Thoracic aorta (tissue), 2 donors: Measurements from ENCODE around the gene TMEM86A. TPM values are rescaled to one million over a fixed set of nuclear protein-coding genes. Genes with fewer than 3 reads are reported as not detected.

Source experiments
- ATAC-seq: fragments of 150-250 bp; one replicate; pipeline ENCODE4 v1.8.0; 2017; ENCODE audit warnings: low read depth; ENCODE audit not compliant: insufficient number of reproducible peaks, low FRiP score
- DNase-seq: peaks from one replicate; pipeline ENCODE4 v3.0.0-alpha.2; 2020; ENCODE audit warnings: low spot score
- H3K27ac ChIP-seq, 2 donors: fragments of 200-600 bp; sonication (generic); 1 replicate in 1 of 2; 2 replicates in 1 of 2; pipeline ENCODE4 v1.5.1; 2016; ENCODE audit warnings: mild to moderate bottlenecking in 2 of 2, moderate library complexity in 2 of 2
- H3K27me3 ChIP-seq: fragments of 200-600 bp; sonication (generic); replicated peaks from 2 replicates; pipeline ENCODE4 v1.6.0; 2016; ENCODE audit warnings: mild to moderate bottlenecking; ENCODE audit not compliant: insufficient read depth
- H3K36me3 ChIP-seq: fragments of 200-600 bp; sonication (generic); one replicate; pipeline ENCODE4 v1.5.1; 2016
- H3K4me1 ChIP-seq, 2 donors: fragments of 200-600 bp; sonication (generic); 1 replicate in 1 of 2; 2 replicates in 1 of 2; pipeline versions ENCODE4 v1.5.1 to v1.6.0; 2016; ENCODE audit warnings: low read depth in 2 of 2, mild to moderate bottlenecking in 1 of 2; ENCODE audit not compliant: control insufficient read depth in 1 of 2
- H3K4me3 ChIP-seq: fragments of 200-600 bp; sonication (generic); 2 replicates; pipeline ENCODE4 v1.5.1; 2016; ENCODE audit warnings: mild to moderate bottlenecking
- H3K9me3 ChIP-seq: fragments of 200-600 bp; sonication (generic); 2 replicates; pipeline ENCODE4 v1.5.1; 2016
- CTCF ChIP-seq: fragments of 200-600 bp; sonication (generic); IDR thresholded peaks from one replicate; pipeline ENCODE4 v1.5.1; 2019; ENCODE audit warnings: antibody characterized with exemption
- total RNA-seq, 2 donors: library from RNA; depleted of rRNA; stranded (reverse); fragments of >200 nt; gene quantifications; one replicate each; pipeline versions ENCODE4 v1.1.0 to v1.2.3, GENCODE V29; 2016

Gene TMEM86A
- total RNA-seq, 2 donors from 2014 or later, result 5.3 to 8.3 TPM

- Histone ChIP-seq H3K27me3 (no peaks in the 10 kb centered on the region), H3K4me3 (no peak overlapping the region), H3K36me3 (no peaks in the 10 kb centered on the region), H3K4me1 (peaks cover 16 to 26% of the 10 kb centered on the region in 2 donors), H3K27ac (no peak overlapping the region), H3K9me3 (no peaks in the 10 kb centered on the region)
- TF ChIP-seq CTCF, result no peak
- ATAC-seq (no peak), DNase-seq (no peak)
Measured at GRCh38 chr11:18700872-18701271, 2.3 kb downstream of the TMEM86A start.

GRCh38 chr11:18701614-18702216, 3.1 kb downstream of the TMEM86A start:
- no peaks in the 10 kb centered on the region for H3K36me3 ChIP-seq
- H3K27ac ChIP-seq, result no peak overlapping the region
- no peaks in the 10 kb centered on the region for H3K9me3 ChIP-seq
- ATAC-seq (no peak), DNase-seq (no peak)
- H3K4me3 ChIP-seq, result no peak overlapping the region
- peaks cover 16 to 29% of the 10 kb centered on the region in 2 donors for H3K4me1 ChIP-seq
- no peaks in the 10 kb centered on the region for H3K27me3 ChIP-seq
- no peak for TF ChIP-seq CTCF

- Histone ChIP-seq H3K9me3 (no peaks in the 10 kb centered on the region), H3K4me1 (peaks cover 12 to 30% of the 10 kb centered on the region in 2 donors), H3K36me3 (no peaks in the 10 kb centered on the region), H3K4me3 (no peak overlapping the region), H3K27me3 (no peaks in the 10 kb centered on the region), H3K27ac (no peak overlapping the region)
- DNase-seq (no peak), ATAC-seq (no peak)
- TF ChIP-seq CTCF, result no peak
Measured at GRCh38 chr11:18703001-18703763, 4.6 kb downstream of the TMEM86A start.

- ATAC-seq (no peak), DNase-seq (no peak)
- no peak for TF ChIP-seq CTCF
- Histone ChIP-seq H3K4me1 (peaks cover 12 to 29% of the 10 kb centered on the region in 2 donors), H3K4me3 (no peak overlapping the region), H3K9me3 (no peaks in the 10 kb centered on the region), H3K36me3 (no peaks in the 10 kb centered on the region), H3K27ac (no peak overlapping the region), H3K27me3 (no peaks in the 10 kb centered on the region)
Measured at GRCh38 chr11:18704045-18704645, 5.6 kb downstream of the TMEM86A start.

- no peak for ATAC-seq
- no peaks in the 10 kb centered on the region for H3K36me3 ChIP-seq
- H3K4me1 ChIP-seq, result peaks cover 10 to 23% of the 10 kb centered on the region in 2 donors
- TF ChIP-seq CTCF, result no peak
- no peaks in the 10 kb centered on the region for H3K9me3 ChIP-seq
- DNase-seq, result no peak
- H3K27me3 ChIP-seq, result no peaks in the 10 kb centered on the region
- H3K27ac ChIP-seq, result no peak overlapping the region
- H3K4me3 ChIP-seq, result no peak overlapping the region
Measured at GRCh38 chr11:18704698-18705097, 6.1 kb downstream of the TMEM86A start.
